Midbrain (tissue), 1 donor: ENCODE measurements around the gene MEF2D.

Experiments used
- DNase-seq: peaks from one replicate; lab custom pipeline; 2025; lab: John Stamatoyannopoulos, UW

Gene MEF2D

DNA sequence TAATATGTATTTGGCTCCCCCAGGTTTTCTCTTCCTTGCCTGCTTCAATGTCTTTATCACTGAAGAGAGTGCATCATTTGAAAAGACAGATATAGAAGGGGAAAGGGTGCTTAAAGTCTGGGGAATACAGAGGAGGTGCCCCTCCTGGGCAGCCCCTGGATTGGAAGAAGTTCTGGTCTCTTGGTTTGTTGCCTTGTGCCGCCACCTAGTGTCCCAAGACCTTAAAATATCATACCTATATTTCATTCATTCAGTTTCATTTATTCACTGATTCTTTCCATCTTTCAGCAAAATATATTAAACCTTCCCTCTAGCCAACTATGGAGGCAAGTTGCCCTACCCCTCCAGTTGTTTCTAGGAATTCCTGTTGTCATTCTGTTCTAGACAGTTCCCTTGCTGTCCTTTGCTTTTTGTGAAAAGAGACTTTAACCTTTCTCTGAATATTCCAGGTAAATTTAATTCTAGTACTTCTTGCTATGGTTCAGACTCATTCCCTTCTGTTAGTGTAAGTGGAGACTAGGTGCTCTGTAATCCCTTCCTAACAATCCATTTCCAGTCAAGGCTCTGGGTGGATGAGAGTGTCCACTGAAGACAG, 56.1 kb downstream of the MEF2D start:
- no peak for DNase-seq

DNA sequence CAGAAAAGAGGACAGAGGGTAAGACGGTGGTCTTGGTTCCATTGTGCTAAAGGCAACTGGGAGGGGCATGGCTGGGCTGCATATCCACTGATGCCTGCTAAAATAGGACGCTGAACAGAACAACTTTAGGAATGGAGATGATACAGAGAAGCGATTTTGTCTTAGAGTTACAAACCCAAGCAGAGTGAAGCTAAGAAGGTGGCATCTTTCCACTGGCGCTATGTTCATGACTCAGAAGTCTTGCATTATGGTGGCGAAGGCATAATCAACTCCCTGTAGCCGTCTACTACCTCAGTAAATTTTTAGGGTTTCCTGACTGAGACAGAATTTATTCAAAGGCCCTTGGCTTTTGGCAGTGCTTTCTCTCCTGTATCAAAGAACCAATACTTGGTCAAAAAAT, 57.3 kb downstream of the MEF2D start:
- no peak for DNase-seq

- no peak for DNase-seq
Observed at GRCh38 chr1:156440654-156441437, 59.7 kb downstream of the MEF2D start.

DNA sequence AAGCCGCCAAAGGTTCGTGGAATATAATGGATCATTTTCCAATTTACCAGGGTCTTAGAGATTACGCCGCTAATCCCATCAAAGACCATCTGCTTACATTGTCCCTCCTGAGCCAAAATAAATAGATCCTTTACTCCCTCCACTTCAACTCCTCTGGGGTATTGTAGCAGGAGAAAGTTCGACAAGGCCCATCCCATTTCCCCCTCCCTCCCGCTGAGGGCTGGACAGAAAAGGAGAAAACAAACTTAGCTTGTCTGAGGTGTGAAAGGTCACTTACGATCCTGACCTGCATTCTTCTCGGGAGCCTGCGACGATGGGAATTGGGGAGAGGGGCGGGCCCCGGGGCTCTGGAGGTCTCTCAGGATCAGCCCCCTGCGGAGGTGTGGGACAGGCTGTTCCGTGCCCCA, 60.8 kb downstream of the MEF2D start:
- no peak for DNase-seq

- no peak for DNase-seq
Observed at GRCh38 chr1:156439036-156439776, 61.4 kb downstream of the MEF2D start.

- no peak for DNase-seq
Observed at GRCh38 chr1:156438278-156438987, 62.1 kb downstream of the MEF2D start.

- DNase-seq = no peak
Observed at GRCh38 chr1:156437037-156437867, 63.3 kb downstream of the MEF2D start.

DNA sequence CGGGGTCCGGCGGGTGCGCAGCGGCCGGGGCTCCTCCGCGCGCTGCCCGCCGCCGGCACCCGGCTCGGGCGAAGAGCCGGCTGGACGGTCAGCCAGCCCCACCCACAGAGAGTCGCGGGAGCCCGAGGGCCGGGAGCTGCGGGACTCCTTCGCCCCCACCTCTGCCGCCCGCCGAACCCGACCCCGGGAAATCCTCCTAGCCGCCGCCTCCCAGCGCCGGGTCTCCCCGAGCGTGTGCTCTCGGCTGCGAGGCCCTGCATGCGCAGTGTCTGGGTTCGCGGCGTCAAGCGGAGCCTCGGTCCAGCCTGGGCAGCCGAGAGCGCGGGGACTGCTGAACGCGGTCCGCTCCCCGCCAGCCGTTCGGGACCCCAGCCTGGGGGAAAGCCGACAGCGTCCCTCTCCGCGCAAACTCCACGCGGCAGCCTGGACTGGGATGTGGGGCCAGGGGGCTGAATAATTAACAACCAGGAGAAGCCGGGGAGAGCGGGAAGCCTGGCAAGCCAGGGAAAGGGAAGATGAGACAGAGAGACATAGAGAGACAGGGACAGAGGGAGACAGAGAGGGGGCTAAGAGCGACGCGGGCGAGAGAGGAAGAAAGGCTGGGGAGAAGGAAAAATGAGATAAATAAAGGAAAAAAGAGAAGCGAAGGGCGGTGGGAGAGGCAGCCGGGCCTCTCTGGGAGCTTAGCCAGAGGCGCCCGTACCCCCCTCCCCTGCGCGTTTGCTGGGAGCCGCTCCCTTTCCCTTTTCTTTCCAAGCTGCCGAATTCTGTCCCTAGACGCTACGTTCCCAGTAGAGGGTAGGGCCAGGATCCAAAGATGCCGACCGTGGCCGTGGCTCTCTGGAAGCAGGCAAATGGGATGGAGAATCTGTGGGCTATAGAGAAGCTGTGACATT, 64.2 kb downstream of the MEF2D start:
- DNase-seq = peak; percentile 57

DNA sequence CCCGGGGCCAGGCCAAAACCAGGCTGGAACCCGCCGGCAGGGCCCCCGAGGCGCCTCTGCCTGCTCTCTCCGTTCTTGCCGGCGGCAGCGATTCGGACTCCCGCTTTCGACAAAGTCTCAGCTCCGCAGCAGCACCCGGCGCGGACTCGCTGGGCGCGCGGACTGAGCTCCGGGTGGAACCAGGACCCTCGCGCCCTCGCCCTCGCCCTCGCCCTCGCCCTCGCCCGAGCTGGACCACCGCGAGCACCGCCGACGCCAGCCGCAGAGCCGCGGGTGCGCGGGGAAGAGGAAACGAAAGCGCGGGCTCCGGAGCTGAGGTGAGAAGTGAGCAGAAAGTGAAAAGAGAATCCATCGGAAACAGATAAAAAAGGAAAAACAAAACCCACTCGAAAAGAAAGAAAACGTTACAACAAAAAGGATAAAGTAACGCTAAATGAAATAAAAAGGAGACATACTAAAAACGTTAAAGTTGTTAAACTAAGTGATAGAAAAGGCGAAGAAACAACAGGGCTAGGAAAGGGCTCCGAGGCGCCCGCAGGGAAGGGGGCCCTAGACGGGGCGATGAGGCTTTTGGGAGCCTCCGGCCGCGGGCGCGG, 64.9 kb downstream of the MEF2D start:
- DNase-seq = no peak

DNA sequence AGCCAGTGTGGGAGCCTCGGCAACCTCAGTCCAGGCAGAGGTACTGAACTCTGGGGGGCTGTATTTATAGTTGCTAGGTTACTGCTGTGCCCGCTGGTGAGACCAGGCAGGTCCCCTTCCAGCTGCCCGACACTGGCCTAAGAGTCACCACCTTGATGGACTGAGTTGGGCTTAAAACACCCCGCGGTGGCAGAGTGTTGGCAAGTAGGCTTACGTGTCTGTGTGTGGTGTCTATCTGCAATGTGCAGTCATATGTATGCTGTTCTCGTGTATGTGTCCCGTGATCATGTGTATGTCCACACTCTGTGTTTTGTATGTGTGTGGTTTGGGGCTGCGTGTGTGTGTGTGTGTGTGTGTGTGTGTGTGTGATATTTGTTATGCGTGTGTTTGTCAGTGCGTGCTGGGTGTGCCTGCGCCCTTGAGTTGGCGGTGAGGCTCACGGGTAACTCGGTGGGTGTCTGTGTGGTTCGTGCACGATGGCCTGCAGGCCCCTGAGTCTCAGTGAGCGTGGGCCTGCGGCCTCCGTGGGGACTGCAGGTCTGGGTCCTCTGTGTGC, 65.5 kb downstream of the MEF2D start:
- no peak for DNase-seq

GRCh38 chr1:156433602-156434001, 67.0 kb downstream of the MEF2D start:
- no peak for DNase-seq

GRCh38 chr1:156433032-156433431, 67.5 kb downstream of the MEF2D start:
- DNase-seq = no peak

DNA sequence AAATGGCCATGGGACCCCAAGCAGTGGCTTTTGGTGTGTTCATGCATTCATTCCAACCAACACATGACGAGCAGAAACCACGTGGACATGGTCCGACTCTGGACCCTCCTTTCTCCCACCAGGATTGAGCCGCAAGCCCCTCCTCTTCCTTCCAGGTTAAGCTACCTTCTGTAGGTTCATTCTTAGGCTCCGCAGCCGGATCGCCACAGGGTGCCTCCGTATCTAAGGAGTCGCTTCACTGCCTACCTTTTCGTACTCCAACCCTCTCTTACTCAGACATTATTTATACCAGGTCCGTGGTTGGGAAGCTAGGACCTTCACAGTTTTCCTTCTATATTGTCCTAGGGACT, 67.9 kb downstream of the MEF2D start:
- DNase-seq = no peak

- DNase-seq = no peak
Observed at GRCh38 chr1:156431769-156432668, 68.6 kb downstream of the MEF2D start.

DNA sequence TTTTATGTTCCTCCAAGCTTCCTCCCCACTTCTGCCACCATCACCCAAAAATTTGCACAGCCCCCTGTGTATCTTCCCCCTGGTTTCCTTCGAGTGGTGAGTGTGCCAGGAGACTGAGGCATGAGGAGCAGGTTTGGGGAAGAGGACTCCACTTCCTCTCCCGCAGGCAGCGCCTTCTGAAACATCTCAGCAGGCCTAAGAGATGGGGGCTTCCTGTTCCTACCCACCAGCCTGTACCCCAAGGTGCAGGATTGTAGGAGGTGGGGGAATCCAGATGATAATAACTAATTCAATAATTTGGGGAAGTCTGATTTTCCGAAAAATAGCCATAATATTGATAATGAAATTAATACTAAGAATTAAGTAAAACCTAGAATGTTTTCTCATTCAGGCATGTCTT, 69.2 kb downstream of the MEF2D start:
- no peak for DNase-seq

- DNase-seq = peak; percentile 61
Observed at GRCh38 chr1:156430866-156431265, 69.7 kb downstream of the MEF2D start.

GRCh38 chr1:156430303-156430702, 70.3 kb downstream of the MEF2D start:
- peak; percentile 53 for DNase-seq

GRCh38 chr1:156429313-156430060, 71.1 kb downstream of the MEF2D start:
- DNase-seq = peak; percentile 27
